Transverse colon (tissue), 3 donors: ENCODE data around the gene SPINK14.

ENCODE experiments used
- CTCF ChIP-seq, 5 experiments: fragments of 200-600 bp in 3 of 5; fragments of 450-650 bp in 2 of 5; sonication (generic) in 3 of 5; IDR thresholded peaks; 1 replicate in 2 of 5; 2 replicates in 3 of 5; pipeline ENCODE4 v1.5.1; 2016 to 2017; ENCODE audit warnings: antibody characterized with exemption in 5 of 5, inconsistent platforms in 3 of 5, mild to moderate bottlenecking in 2 of 5, moderate library complexity in 1 of 5
- EP300 ChIP-seq: sonication (generic); formaldehyde crosslinking; IDR thresholded peaks from one replicate; pipeline ENCODE4 v1.6.1; 2017; ENCODE audit warnings: antibody characterized with exemption, low read depth
- POLR2A ChIP-seq: fragments of 450-650 bp; IDR thresholded peaks from one replicate; pipeline ENCODE4 v1.6.1; 2016; ENCODE audit warnings: antibody characterized with exemption, mild to moderate bottlenecking, moderate library complexity

- no peak for TF ChIP-seq EP300
- TF ChIP-seq POLR2A: no peak
- TF ChIP-seq CTCF (IDR thresholded peaks at IDR 0.05): no peak
These were observed 33.0 kb upstream of the SPINK14 start for GRCh38 chr5:148135091-148136048.
